ENCODE measurements around the gene CDON. TPM values are rescaled to one million over a fixed set of nuclear protein-coding genes. Genes with fewer than 3 reads are reported as not detected.
"Not testable (repeated sequence)": the region's sequence is repeated elsewhere in the genome, so short reads cannot be mapped to it uniquely, and the experiment has no call there.

The CDON gene
- total RNA-seq, 1 experiment from 2014 or later: 10.1 TPM

- Histone ChIP-seq H3K9me2 (replicated peaks; ENCODE audit: low read length) (no peaks in the 10 kb centered on the region), H3K27me3 (ENCODE audit: low read length) (no peaks in the 10 kb centered on the region), H3K9ac (ENCODE audit: low read length) (no peak overlapping the region), H3K79me2 (ENCODE audit: low read length) (no peaks in the 10 kb centered on the region), H3K4me3 (ENCODE audit: low read length) (no peak overlapping the region), H3K4me1 (ENCODE audit: insufficient read depth, low read length) (no peaks in the 10 kb centered on the region), H3F3A (ENCODE audit: low read length, unreplicated experiment) (no peaks in the 10 kb centered on the region), H3K9me3 (ENCODE audit: low read length) (no peaks in the 10 kb centered on the region), H3K4me2 (ENCODE audit: low read length) (no peak overlapping the region), H3K36me3 (ENCODE audit: low read depth, low read length) (no peaks in the 10 kb centered on the region), H2AFZ (ENCODE audit: low read length) (no peak overlapping the region), H4K20me1 (ENCODE audit: low read length) (no peaks in the 10 kb centered on the region), H3K27ac (ENCODE audit: low read length) (no peak overlapping the region)
- CTCF ChIA-PET: no interaction called here
- no TSS peak for BruUV-seq (replicated peaks)
- ATAC-seq (no peak), DNase-seq (peak; percentile 20)
- POLR2A ChIA-PET (ENCODE audit: unreplicated experiment): no interaction called here
- intact Hi-C loops (cut with micrococcal nuclease): no loop called here
- TF ChIP-seq CTCF (conservative IDR thresholded peaks at IDR 0.05; ENCODE audit: low read depth, low read length): no peak
Observed at GRCh38 chr11:125990244-125990643, 72.4 kb downstream of the CDON start.

- no TSS peak for BruUV-seq (replicated peaks)
- no peak overlapping the region for H3K4me2 ChIP-seq (ENCODE audit: low read length)
- H3K27me3 ChIP-seq (ENCODE audit: low read length): no peaks in the 10 kb centered on the region
- DNase-seq (no peak), ATAC-seq (no peak)
- H3K9ac ChIP-seq (ENCODE audit: low read length): no peak overlapping the region
- H3F3A ChIP-seq (ENCODE audit: low read length, unreplicated experiment): no peaks in the 10 kb centered on the region
- no peak for TF ChIP-seq EZH2 (IDR thresholded peaks at IDR 0.05; ENCODE audit: low read length, unreplicated experiment)
- TF ChIP-seq CTCF (conservative IDR thresholded peaks at IDR 0.05; ENCODE audit: low read depth, low read length): no peak
- no peak for TF ChIP-seq EZH2phosphoT487 (IDR thresholded peaks at IDR 0.05; ENCODE audit: borderline replicate concordance, low read length)
- H3K9me3 ChIP-seq (ENCODE audit: low read length): no peaks in the 10 kb centered on the region
- no peaks in the 10 kb centered on the region for H4K20me1 ChIP-seq (ENCODE audit: low read length)
- H3K27ac ChIP-seq (ENCODE audit: low read length): no peak overlapping the region
- no peak overlapping the region for H3K4me3 ChIP-seq (ENCODE audit: low read length)
- H3K4me1 ChIP-seq (ENCODE audit: insufficient read depth, low read length): peaks cover 14% of the 10 kb centered on the region
- intact Hi-C loops (cut with micrococcal nuclease): loop anchor here (10.0 kb wide), 1 partner anchor 48 kb away; no protein-coding TSS in a partner anchor
- H3K79me2 ChIP-seq (ENCODE audit: low read length): no peaks in the 10 kb centered on the region
- no peak overlapping the region for H2AFZ ChIP-seq (ENCODE audit: low read length)
- no peaks in the 10 kb centered on the region for H3K9me2 ChIP-seq (replicated peaks; ENCODE audit: low read length)
- ChIA-PET CTCF (no interaction called here), POLR2A (ENCODE audit: unreplicated experiment) (interaction anchor here (0.6 kb wide), 1 partner anchor 395 kb away, joined by 3 read pairs; no protein-coding TSS in a partner anchor)
- no peaks in the 10 kb centered on the region for H3K36me3 ChIP-seq (ENCODE audit: low read depth, low read length)
Observed at GRCh38 chr11:125987066-125987641, 75.5 kb downstream of the CDON start.

GRCh38 chr11:125985956-125986355 is 76.7 kb downstream of the CDON start:
- H3K9ac ChIP-seq (ENCODE audit: low read length); POLR2A ChIA-PET (ENCODE audit: unreplicated experiment); H3K9me2 ChIP-seq (replicated peaks; ENCODE audit: low read length); H3K4me3 ChIP-seq (ENCODE audit: low read length); H2AFZ ChIP-seq (ENCODE audit: low read length); DNase-seq; H3K27ac ChIP-seq (ENCODE audit: low read length); H3K4me2 ChIP-seq (ENCODE audit: low read length); H3K9me3 ChIP-seq (ENCODE audit: low read length); BruUV-seq (replicated peaks); ATAC-seq; H4K20me1 ChIP-seq (ENCODE audit: low read length); H3K36me3 ChIP-seq (ENCODE audit: low read depth, low read length); CTCF ChIA-PET; H3K27me3 ChIP-seq (ENCODE audit: low read length); H3F3A ChIP-seq (ENCODE audit: low read length, unreplicated experiment); H3K79me2 ChIP-seq (ENCODE audit: low read length): not testable (repeated sequence)
- intact Hi-C loops (cut with micrococcal nuclease): loop anchor here (10.0 kb wide), 1 partner anchor 49 kb away; no protein-coding TSS in a partner anchor
- peaks cover 14% of the 10 kb centered on the region for H3K4me1 ChIP-seq (ENCODE audit: insufficient read depth, low read length)
